Measurements from ENCODE around the gene PROSER1.

- TF ChIP-seq CTCF (IDR thresholded peaks at IDR 0.05; ENCODE audit: low read length) (no peak), EZH2 (optimal IDR thresholded peaks at IDR 0.05; ENCODE audit: low read depth, low read length) (no peak)
These were observed 1.7 kb downstream of the PROSER1 start for GRCh38 chr13:39036212-39036611.

Data from MM.1S (cell line).